Neural crest cell (in vitro differentiated cells): Measurements from ENCODE around the gene RADX. TPM values are rescaled to one million over a fixed set of nuclear protein-coding genes. Genes with fewer than 3 reads are reported as not detected.
"Not testable (repeated sequence)": the region's sequence is repeated elsewhere in the genome, so short reads cannot be mapped to it uniquely, and the experiment has no call there.

Experiments
- DNase-seq: peaks from one replicate; pipeline ENCODE4 v3.0.0; 2021; ENCODE audit warnings: low read depth, mixed read lengths, low spot score
- H3K27ac Mint-ChIP-seq: one replicate; pipeline ENCODE4 v1.8.0; 2021; ENCODE audit warnings: mild to moderate bottlenecking, mixed read lengths; ENCODE audit not compliant: unreplicated experiment
- H3K27me3 Mint-ChIP-seq: 2 replicates; pipeline ENCODE4 v1.8.0; 2021; ENCODE audit warnings: low read depth, mild to moderate bottlenecking, mixed read lengths
- H3K36me3 Mint-ChIP-seq: 2 replicates; pipeline ENCODE4 v1.8.0; 2021; ENCODE audit warnings: low read depth, mild to moderate bottlenecking, mixed read lengths
- H3K4me1 Mint-ChIP-seq: 2 replicates; pipeline ENCODE4 v1.8.0; 2021; ENCODE audit warnings: mixed read lengths
- H3K4me3 Mint-ChIP-seq: one replicate; pipeline ENCODE4 v1.8.0; 2021; ENCODE audit warnings: mild to moderate bottlenecking, mixed read lengths
- H3K9me3 Mint-ChIP-seq: 2 replicates; pipeline ENCODE4 v1.8.0; 2021; ENCODE audit warnings: mixed read lengths
- total RNA-seq: library from RNA; stranded (reverse); gene quantifications from 2 replicates; pipeline ENCODE4 v1.2.1, GENCODE V29; 2021
- TF ChIP-seq, protein P1 (sequence below): fragments of 200-600 bp; sonication (generic); conservative IDR thresholded peaks from 2 replicates; pipeline ENCODE4 v1.5.0; 2021; ENCODE audit warnings: antibody characterized with exemption, mild to moderate bottlenecking

RADX gene
- total RNA-seq, 1 donor from 2014 or later: 19.9 TPM

DNA sequence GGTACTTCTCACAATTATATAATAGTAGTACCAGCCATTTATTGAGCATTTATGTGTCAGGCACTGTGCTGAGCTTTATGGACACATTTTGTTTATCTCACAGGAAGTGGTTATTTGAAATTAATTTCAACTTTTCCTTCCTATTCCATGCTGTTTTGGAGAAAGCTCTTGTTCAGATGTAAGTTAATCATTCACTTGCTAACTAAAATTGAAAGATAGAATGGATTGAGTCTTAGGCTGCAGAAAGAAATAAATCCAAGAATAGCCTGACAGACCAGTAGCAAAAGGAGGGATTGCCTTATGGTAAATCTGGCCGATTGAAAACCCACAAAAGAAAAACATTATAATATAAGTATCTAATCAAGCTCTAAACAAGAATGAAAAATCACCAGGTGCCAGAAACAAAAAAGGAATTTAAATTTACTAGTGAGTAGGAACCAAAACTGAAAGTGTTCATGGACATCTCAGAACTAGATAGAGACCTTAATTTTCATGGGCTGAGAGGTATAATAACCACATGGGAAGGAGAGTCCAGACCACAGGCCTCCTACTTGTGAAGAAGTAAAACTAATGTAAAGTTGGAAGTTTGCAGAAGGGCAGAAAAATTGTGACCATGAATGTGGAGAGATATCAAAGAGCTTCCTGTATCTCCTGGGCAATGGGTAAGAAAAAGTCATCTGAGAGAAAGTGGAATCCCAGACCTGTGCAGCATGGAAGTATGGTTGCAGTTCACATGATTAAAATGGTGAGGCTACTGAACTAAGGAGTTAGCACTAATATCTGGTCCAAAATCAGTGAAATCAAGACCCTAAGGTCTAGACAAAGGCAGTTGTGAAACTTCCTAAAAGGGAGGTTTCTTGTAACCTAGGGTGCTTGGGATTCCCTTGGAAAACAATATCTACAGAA is 38.0 kb downstream of the RADX start:
- TF ChIP-seq, protein P1, sequence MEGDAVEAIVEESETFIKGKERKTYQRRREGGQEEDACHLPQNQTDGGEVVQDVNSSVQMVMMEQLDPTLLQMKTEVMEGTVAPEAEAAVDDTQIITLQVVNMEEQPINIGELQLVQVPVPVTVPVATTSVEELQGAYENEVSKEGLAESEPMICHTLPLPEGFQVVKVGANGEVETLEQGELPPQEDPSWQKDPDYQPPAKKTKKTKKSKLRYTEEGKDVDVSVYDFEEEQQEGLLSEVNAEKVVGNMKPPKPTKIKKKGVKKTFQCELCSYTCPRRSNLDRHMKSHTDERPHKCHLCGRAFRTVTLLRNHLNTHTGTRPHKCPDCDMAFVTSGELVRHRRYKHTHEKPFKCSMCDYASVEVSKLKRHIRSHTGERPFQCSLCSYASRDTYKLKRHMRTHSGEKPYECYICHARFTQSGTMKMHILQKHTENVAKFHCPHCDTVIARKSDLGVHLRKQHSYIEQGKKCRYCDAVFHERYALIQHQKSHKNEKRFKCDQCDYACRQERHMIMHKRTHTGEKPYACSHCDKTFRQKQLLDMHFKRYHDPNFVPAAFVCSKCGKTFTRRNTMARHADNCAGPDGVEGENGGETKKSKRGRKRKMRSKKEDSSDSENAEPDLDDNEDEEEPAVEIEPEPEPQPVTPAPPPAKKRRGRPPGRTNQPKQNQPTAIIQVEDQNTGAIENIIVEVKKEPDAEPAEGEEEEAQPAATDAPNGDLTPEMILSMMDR: no peak
- H3K9me3 Mint-ChIP-seq: peaks cover 3% of the 10 kb centered on the region
- no peak overlapping the region for H3K27ac Mint-ChIP-seq
- H3K36me3 Mint-ChIP-seq: peaks cover 16% of the 10 kb centered on the region
- DNase-seq: no peak
- no peaks in the 10 kb centered on the region for H3K4me1 Mint-ChIP-seq
- H3K27me3 Mint-ChIP-seq: no peaks in the 10 kb centered on the region
- H3K4me3 Mint-ChIP-seq: no peak overlapping the region

DNA sequence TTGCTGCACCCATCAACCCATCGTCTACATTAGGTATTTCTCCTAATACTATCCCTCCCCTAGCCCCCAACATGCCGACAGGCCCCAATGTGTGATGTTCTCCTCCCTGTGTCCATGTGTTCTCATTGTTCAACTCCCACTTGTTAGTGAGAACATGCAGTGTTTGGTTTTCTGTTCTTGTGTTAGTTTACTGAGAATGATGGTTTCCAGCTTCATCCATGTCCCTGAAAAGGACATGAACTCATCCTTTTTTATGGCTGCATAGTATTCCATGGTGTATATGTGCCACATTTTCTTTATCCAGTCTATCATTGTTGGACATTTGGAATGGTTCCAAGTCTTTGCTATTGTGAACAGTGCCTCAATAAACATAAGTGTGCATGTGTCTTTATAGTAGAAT is 41.8 kb downstream of the RADX start:
- not testable (repeated sequence) for H3K27me3 Mint-ChIP-seq, DNase-seq, H3K27ac Mint-ChIP-seq, H3K9me3 Mint-ChIP-seq, H3K4me3 Mint-ChIP-seq, H3K4me1 Mint-ChIP-seq
- H3K36me3 Mint-ChIP-seq: peaks cover 13% of the 10 kb centered on the region

DNA sequence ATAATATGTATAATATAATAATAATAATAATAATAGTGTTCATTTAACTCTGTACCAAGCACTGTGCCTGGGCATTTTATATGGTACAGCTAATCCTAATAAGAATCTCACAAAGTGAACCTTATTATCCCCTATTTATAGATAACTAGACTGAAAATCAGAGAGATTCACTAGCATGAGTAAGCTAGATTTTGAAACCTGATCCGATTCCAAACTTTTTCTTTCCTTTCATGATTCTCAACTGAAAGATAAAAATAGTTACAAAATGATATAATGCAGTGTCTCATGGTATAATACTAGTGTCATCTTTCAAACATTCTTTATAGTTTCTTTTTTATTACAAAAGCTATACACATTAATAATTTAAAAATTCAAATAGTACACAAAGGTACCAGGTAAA is 58.9 kb downstream of the RADX start:
- Mint-ChIP-seq H3K27me3 (no peaks in the 10 kb centered on the region), H3K36me3 (no peaks in the 10 kb centered on the region), H3K4me3 (no peak overlapping the region), H3K27ac (no peak overlapping the region), H3K9me3 (no peaks in the 10 kb centered on the region), H3K4me1 (no peaks in the 10 kb centered on the region)
- DNase-seq: no peak
- TF ChIP-seq, protein P1: no peak

DNA sequence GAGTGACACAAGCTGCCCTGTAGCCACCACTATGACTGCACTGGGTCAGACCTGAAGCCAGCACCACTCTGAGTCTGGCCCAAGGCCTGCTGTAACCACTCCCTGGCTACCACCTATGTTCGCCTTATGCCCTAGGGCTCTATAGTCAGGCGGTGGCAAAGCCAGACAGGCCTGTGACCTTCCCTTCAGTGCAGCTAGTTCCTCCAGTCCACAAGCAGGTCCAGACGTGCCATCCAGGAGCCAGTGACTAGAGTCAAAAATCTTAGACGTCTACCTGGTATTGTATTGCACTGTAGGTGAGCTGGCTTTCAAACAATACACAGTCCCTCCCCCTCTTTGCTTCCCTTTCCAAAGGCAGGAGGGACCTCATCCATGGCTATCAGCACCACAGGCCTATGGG is 60.7 kb downstream of the RADX start:
- H3K4me3 Mint-ChIP-seq: no peak overlapping the region

DNA sequence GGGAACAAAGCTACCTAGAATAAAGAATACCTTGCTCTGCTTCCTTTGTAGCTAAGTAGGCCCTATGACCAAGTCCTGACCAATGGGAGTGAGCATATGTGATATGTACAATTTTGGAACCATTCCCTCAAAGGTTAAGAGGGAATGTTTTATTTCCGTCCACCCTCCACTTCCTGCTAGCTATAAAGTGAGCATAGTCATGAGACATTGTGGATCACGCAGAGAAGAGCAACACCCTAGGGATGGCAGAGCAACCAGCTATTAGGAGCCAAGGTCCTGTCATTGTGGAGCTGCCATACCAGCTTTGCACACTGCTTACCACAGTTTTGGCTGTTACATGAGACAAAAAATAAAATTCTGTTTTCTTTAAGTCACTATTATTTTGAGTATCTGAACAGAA is 68.9 kb downstream of the RADX start:
- H3K27me3 Mint-ChIP-seq: no peaks in the 10 kb centered on the region
- H3K9me3 Mint-ChIP-seq: no peaks in the 10 kb centered on the region
- no peaks in the 10 kb centered on the region for H3K36me3 Mint-ChIP-seq
- H3K4me1 Mint-ChIP-seq: no peaks in the 10 kb centered on the region
- no peak overlapping the region for H3K4me3 Mint-ChIP-seq
- no peak for DNase-seq
- H3K27ac Mint-ChIP-seq: no peak overlapping the region
- TF ChIP-seq, protein P1: no peak

More for the DNA sequence above, 60.7 kb downstream of the RADX start:
- H3K4me1 Mint-ChIP-seq: no peaks in the 10 kb centered on the region
- TF ChIP-seq, protein P1: no peak
- H3K36me3 Mint-ChIP-seq: no peaks in the 10 kb centered on the region
- no peak for DNase-seq
- H3K9me3 Mint-ChIP-seq: no peaks in the 10 kb centered on the region
- no peaks in the 10 kb centered on the region for H3K27me3 Mint-ChIP-seq
- no peak overlapping the region for H3K27ac Mint-ChIP-seq

DNA sequence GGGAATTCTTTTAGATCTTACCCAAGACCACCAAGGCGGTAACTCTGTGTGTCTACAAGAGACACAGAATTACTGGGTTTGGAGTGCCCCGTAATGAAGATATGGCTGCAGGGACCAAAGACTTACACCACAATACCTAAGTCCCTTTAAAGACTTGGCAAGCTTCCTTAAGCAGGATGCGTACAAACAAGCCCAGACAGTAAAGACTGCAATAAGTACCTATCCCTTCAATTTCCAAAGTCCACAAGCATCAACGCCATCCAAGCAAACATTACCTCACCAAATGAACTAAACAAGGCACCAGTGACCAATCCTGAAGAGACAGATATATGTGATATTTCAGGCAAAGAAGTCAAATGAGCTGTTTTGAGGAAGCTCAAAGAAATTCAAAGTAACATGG is 72.4 kb downstream of the RADX start:
- Mint-ChIP-seq H3K36me3 (no peaks in the 10 kb centered on the region), H3K4me1 (no peaks in the 10 kb centered on the region)
- no peak for DNase-seq

More for the DNA sequence above, 72.4 kb downstream of the RADX start:
- Mint-ChIP-seq H3K27ac (no peak overlapping the region), H3K4me3 (no peak overlapping the region), H3K27me3 (no peaks in the 10 kb centered on the region), H3K9me3 (peaks cover 8% of the 10 kb centered on the region)
- TF ChIP-seq, protein P1: no peak
